HepG2 (cell line): ENCODE data around the gene TMEM97. TPM values are rescaled to one million over a fixed set of nuclear protein-coding genes. Genes with fewer than 3 reads are reported as not detected.

Experiments
- ATAC-seq: fragments of 200-7000 bp; cut with Tn5 transposase; 3 replicates; pipeline ENCODE4 v1.9.1; 2020; ENCODE audit warnings: mild to moderate bottlenecking, moderate library complexity
- BruUV-seq: library from RNA; stranded (reverse); fragments of 400-500 nt; replicated peaks from 2 replicates; lab custom pipeline; 2021; lab: Mats Ljungman, UMichigan
- CTCF ChIA-PET: fragments of 300-600 bp; formaldehyde crosslinking; extraction: SDS; loops from one replicate; lab custom pipeline; 2021; ENCODE audit warnings: low total read pairs, inconsistent platforms, low intra/inter-chr PET ratio; lab: Yijun Ruan, JAX
- POLR2A ChIA-PET: fragments of 350-600 bp; sonication (Branson Sonifier 250); formaldehyde crosslinking; loops from one replicate; lab custom pipeline; 2020; ENCODE audit warnings: antibody characterized with exemption, inconsistent platforms; lab: Yijun Ruan, JAX
- DNase-seq: peaks from one replicate; pipeline ENCODE4 v3.0.0-alpha.2; 2015; ENCODE audit warnings: low spot score
- FAIRE-seq: peaks from 3 replicates; lab custom pipeline; 2011; peaks lifted over from hg19 to GRCh38; lab: Jason Lieb, UNC
- H2AFZ ChIP-seq: one replicate; pipeline ENCODE4 v1.6.1; 2011; ENCODE audit warnings: low read length, inconsistent platforms
- H3K27ac ChIP-seq: fragments of 300-600 bp; 3 replicates; pipeline ENCODE4 v1.8.0; 2011; ENCODE audit warnings: mixed run types, mild to moderate bottlenecking, mixed read lengths, low read length, inconsistent platforms; ENCODE audit not compliant: insufficient read depth; ENCODE audit errors: extremely low read length
- H3K27me3 ChIP-seq, 2 experiments: fragments of 200-600 bp in 1 of 2; 2 replicates in 1 of 2; 3 replicates in 1 of 2; pipeline versions ENCODE4 v1.6.0 to v1.8.0; 2011; ENCODE audit warnings: low read length in 2 of 2, mild to moderate bottlenecking in 2 of 2, moderate library complexity in 2 of 2, inconsistent platforms in 1 of 2; ENCODE audit not compliant: insufficient read depth in 2 of 2, control insufficient read depth in 1 of 2
- H3K36me3 ChIP-seq, 2 experiments: fragments of 200-600 bp in 1 of 2; replicated peaks in 1 of 2; 2 replicates in 1 of 2; 3 replicates in 1 of 2; pipeline versions ENCODE4 v1.5.1 to v1.8.0; 2011; ENCODE audit warnings: low read length in 2 of 2, inconsistent platforms in 1 of 2; ENCODE audit not compliant: insufficient read depth in 2 of 2, control insufficient read depth in 1 of 2
- H3K4me1 ChIP-seq: 2 replicates; pipeline ENCODE4 v1.5.1; 2012; ENCODE audit warnings: low read length, inconsistent platforms; ENCODE audit not compliant: insufficient read depth
- H3K4me2 ChIP-seq: 2 replicates; pipeline ENCODE4 v1.6.0; 2011; ENCODE audit warnings: low read depth, low read length, inconsistent platforms
- H3K4me3 ChIP-seq, 3 experiments: fragments of 200-600 bp in 1 of 3; sonication (generic), shearing (Covaris generic) in 1 of 3; replicated peaks in 1 of 3; 2 replicates each; pipeline ENCODE4 v1.5.1; 2011 to 2016; ENCODE audit warnings: low read length in 3 of 3, inconsistent platforms in 2 of 3, low read depth in 2 of 3, mild to moderate bottlenecking in 2 of 3, control low read depth in 1 of 3, mixed read lengths in 1 of 3; ENCODE audit not compliant: insufficient read depth in 1 of 3
- H3K79me2 ChIP-seq: one replicate; pipeline ENCODE4 v1.6.1; 2011; ENCODE audit warnings: low read length, inconsistent platforms; ENCODE audit not compliant: insufficient read depth
- H3K9ac ChIP-seq: 2 replicates; pipeline ENCODE4 v1.6.0; 2011; ENCODE audit warnings: mild to moderate bottlenecking, low read depth, low read length, inconsistent platforms; ENCODE audit not compliant: insufficient read depth
- H3K9me3 ChIP-seq: 2 replicates; pipeline ENCODE4 v1.5.1; 2012; ENCODE audit warnings: mild to moderate bottlenecking, low read length
- H4K20me1 ChIP-seq: 2 replicates; pipeline ENCODE4 v1.6.0; 2011; ENCODE audit warnings: inconsistent platforms, mild to moderate bottlenecking, low read length, moderate library complexity; ENCODE audit not compliant: insufficient read depth
- AHDC1 ChIP-seq: sonication (generic); formaldehyde crosslinking; IDR thresholded peaks from 2 replicates; pipeline ENCODE4 v1.5.1; 2020; ENCODE audit warnings: mild to moderate bottlenecking, missing genetic modification reagents, borderline replicate concordance
- EP300 ChIP-seq, 3 experiments: sonication (generic) in 1 of 3; formaldehyde crosslinking in 1 of 3; IDR thresholded peaks; 2 replicates each; pipeline versions ENCODE4 v1.5.1 to v1.6.1; 2011 to 2020; ENCODE audit warnings: low read depth in 2 of 3, low read length in 2 of 3, borderline replicate concordance in 1 of 3, improper control_type of control experiment in 1 of 3, mild to moderate bottlenecking in 1 of 3, missing genetic modification reagents in 1 of 3, moderate library complexity in 1 of 3
- FUBP1 ChIP-seq: sonication (generic); formaldehyde crosslinking; IDR thresholded peaks from 2 replicates; pipeline ENCODE4 v1.5.1; 2020; ENCODE audit warnings: missing genetic modification reagents, mild to moderate bottlenecking, borderline replicate concordance
- NFRKB ChIP-seq: fragments of 450-650 bp; IDR thresholded peaks from 2 replicates; pipeline ENCODE4 v1.6.1; 2017
- PATZ1 ChIP-seq: sonication (generic); formaldehyde crosslinking; IDR thresholded peaks from 2 replicates; pipeline ENCODE4 v1.4.0; 2020; ENCODE audit warnings: missing genetic modification reagents
- PCBP2 ChIP-seq: fragments of 200-400 bp; formaldehyde crosslinking; optimal IDR thresholded peaks from 2 replicates; pipeline ENCODE3; 2018; ENCODE audit warnings: low read length, low read depth; ENCODE audit not compliant: poor library complexity, severe bottlenecking
- RXRB ChIP-seq: IDR thresholded peaks from 2 replicates; pipeline ENCODE4 v1.6.1; 2016; ENCODE audit warnings: borderline replicate concordance, missing genetic modification reagents, missing compliant biosample characterization
- SMAD3 ChIP-seq: sonication (generic); formaldehyde crosslinking; IDR thresholded peaks from 2 replicates; pipeline ENCODE4 v1.4.0; 2020; ENCODE audit warnings: missing genetic modification reagents
- ZNF275 ChIP-seq: sonication (generic); formaldehyde crosslinking; IDR thresholded peaks from 2 replicates; pipeline ENCODE4 v1.8.0; 2022; ENCODE audit warnings: missing genetic modification reagents, mild to moderate bottlenecking, inconsistent platforms, borderline replicate concordance
- ZNF576 ChIP-seq: sonication (generic); formaldehyde crosslinking; IDR thresholded peaks from 2 replicates; pipeline ENCODE4 v1.4.0; 2020; ENCODE audit warnings: mild to moderate bottlenecking, missing genetic modification reagents
- WGBS: methylation state at CpG from one replicate; pipeline ENCODE4 v1.1.6; 2017; ENCODE audit warnings: low lambda C conversion rate; 5-methylcytosine and 5-hydroxymethylcytosine counted together
- in situ Hi-C: cut with HindIII; loops from 2 replicates; pipeline ENCODE4 v1.10.0; 2017; ENCODE audit warnings: low pct_unique_long_range_greater_than_20kb; ENCODE audit not compliant: extremely low pct_ligation_motif_present
- intact Hi-C: fragments of 100-400 bp; cut with micrococcal nuclease; formaldehyde crosslinking; loops from one replicate; pipeline ENCODE4 v1.10.0; 2022; ENCODE audit not compliant: unreplicated experiment
- polyA plus RNA-seq, 8 experiments: library from polyadenylated mRNA; depleted of rRNA in 3 of 8; stranded (reverse) in 7 of 8; unstranded in 1 of 8; fragments of >200 nt; fragmentation: Illumina TruSeq in 4 of 8; extraction: Trizol in 4 of 8; gene quantifications; 2 replicates each; pipeline versions ENCODE4 v1.2.1 to v1.2.3, GENCODE V29; 2011 to 2016; ENCODE audit warnings: low read depth in 4 of 8, missing spikeins in 1 of 8, mixed read lengths in 1 of 8; ENCODE audit not compliant: insufficient read depth in 1 of 8
- total RNA-seq, 5 experiments: library from RNA; depleted of rRNA; stranded (reverse); fragments of >200 nt; fragmentation: Illumina TruSeq; extraction: Trizol; gene quantifications; 2 replicates each; pipeline ENCODE4 v1.2.3, GENCODE V29; 2016; ENCODE audit warnings: low read depth in 1 of 5

The TMEM97 gene
- total and polyA plus RNA-seq, 2 of the 13 experiments (the other 11 are each of a cell fraction or from before 2014, with no cell fraction given): 69.6 to 137 TPM

- H3K36me3 ChIP-seq: no peaks in the 10 kb centered on the region
- no TSS peak for BruUV-seq
- TF ChIP-seq EP300 (IDR thresholded peaks at IDR 0.05; ENCODE audit: low read depth in 2 of 2, low read length in 2 of 2) (no peak), EP300 (CRISPR knock-in tag; IDR thresholded peaks at IDR 0.05; ENCODE audit: borderline replicate concordance) (no peak), ZNF275 (CRISPR knock-in tag) (no peak), FUBP1 (CRISPR knock-in tag) (no peak), SMAD3 (CRISPR knock-in tag) (no peak), PCBP2 (no peak), AHDC1 (no peak), RXRB (no peak), PATZ1 (CRISPR knock-in tag) (no peak), NFRKB (no peak), ZNF576 (CRISPR knock-in tag) (no peak)
Measured at GRCh38 chr17:28274591-28275265, 44.3 kb upstream of the TMEM97 start.

More at GRCh38 chr17:28274591-28275265, 44.3 kb upstream of the TMEM97 start:
- intact Hi-C loops (no loop called here), in situ Hi-C loops (no loop called here)
- Histone ChIP-seq H4K20me1 (no peaks in the 10 kb centered on the region), H3K27me3 (no peaks in the 10 kb centered on the region; a peak in 1 of 5 replicates), H3K79me2 (no peaks in the 10 kb centered on the region), H2AFZ (no peak overlapping the region), H3K4me1 (peaks cover 33% of the 10 kb centered on the region), H3K27ac (no peak overlapping the region), H3K4me2 (no peak overlapping the region), H3K9me3 (no peaks in the 10 kb centered on the region), H3K9ac (no peak overlapping the region), H3K4me3 (no peak overlapping the region)
- FAIRE-seq (no peak), ATAC-seq (no peak), DNase-seq (no peak)
- ChIA-PET CTCF (no interaction called here), POLR2A (no interaction called here)
- WGBS: 51% methylated on average over 9 of the region's 9 CpGs
